Osteocyte (in vitro differentiated cells): Measurements from ENCODE around the gene METRN. TPM values are rescaled to one million over a fixed set of nuclear protein-coding genes. Genes with fewer than 3 reads are reported as not detected.

Experiments used
- DNase-seq: peaks from one replicate; pipeline ENCODE4 v3.0.0; 2021; ENCODE audit warnings: mixed read lengths; ENCODE audit not compliant: unreplicated experiment; ENCODE audit errors: extremely low spot score
- H3K27ac Mint-ChIP-seq: one replicate; pipeline ENCODE4 v1.8.0; 2021; ENCODE audit warnings: mild to moderate bottlenecking, mixed read lengths; ENCODE audit not compliant: unreplicated experiment
- H3K27me3 Mint-ChIP-seq: one replicate; pipeline ENCODE4 v1.8.0; 2021; ENCODE audit warnings: mixed read lengths; ENCODE audit not compliant: unreplicated experiment
- H3K36me3 Mint-ChIP-seq: one replicate; pipeline ENCODE4 v1.8.0; 2021; ENCODE audit warnings: mixed read lengths; ENCODE audit not compliant: unreplicated experiment
- H3K4me1 Mint-ChIP-seq: one replicate; pipeline ENCODE4 v1.8.0; 2021; ENCODE audit warnings: mixed read lengths; ENCODE audit not compliant: unreplicated experiment
- H3K4me3 Mint-ChIP-seq: one replicate; pipeline ENCODE4 v1.8.0; 2021; ENCODE audit warnings: mild to moderate bottlenecking, moderate library complexity, mixed read lengths; ENCODE audit not compliant: unreplicated experiment
- H3K9me3 Mint-ChIP-seq: one replicate; pipeline ENCODE4 v1.8.0; 2021; ENCODE audit warnings: mixed read lengths; ENCODE audit not compliant: unreplicated experiment
- long read RNA-seq: library from polyadenylated mRNA; unstranded; transcript quantifications from one replicate; pipeline ENCODE4 v2.0.0, GENCODE V29; 2021
- total RNA-seq: library from RNA; stranded (reverse); gene quantifications from 2 replicates; pipeline ENCODE4 v1.2.1, GENCODE V29; 2021
- TF ChIP-seq, protein P1 (sequence below): fragments of 200-600 bp; sonication (generic); IDR thresholded peaks from 2 replicates; pipeline ENCODE4 v1.5.0; 2021; ENCODE audit warnings: antibody characterized with exemption, mild to moderate bottlenecking, moderate library complexity

Gene METRN
- 48.2 and 49.7 TPM in 2 replicates for total RNA-seq
- long read RNA-seq, partial matches to known transcripts: 0 of 2 reads
- long read RNA-seq, other reads (novel, unspliced or antisense): 2 of 2 reads

- DNase-seq: peak; percentile 95
- Mint-ChIP-seq H3K36me3 (no peaks in the 10 kb centered on the region), H3K4me1 (peaks cover 36% of the 10 kb centered on the region), H3K27ac (peak within 1 kb of the TSS; percentile 14), H3K4me3 (peak within 1 kb of the TSS; percentile 67), H3K27me3 (no peaks in the 10 kb centered on the region), H3K9me3 (no peaks in the 10 kb centered on the region)
- TF ChIP-seq, protein P1, sequence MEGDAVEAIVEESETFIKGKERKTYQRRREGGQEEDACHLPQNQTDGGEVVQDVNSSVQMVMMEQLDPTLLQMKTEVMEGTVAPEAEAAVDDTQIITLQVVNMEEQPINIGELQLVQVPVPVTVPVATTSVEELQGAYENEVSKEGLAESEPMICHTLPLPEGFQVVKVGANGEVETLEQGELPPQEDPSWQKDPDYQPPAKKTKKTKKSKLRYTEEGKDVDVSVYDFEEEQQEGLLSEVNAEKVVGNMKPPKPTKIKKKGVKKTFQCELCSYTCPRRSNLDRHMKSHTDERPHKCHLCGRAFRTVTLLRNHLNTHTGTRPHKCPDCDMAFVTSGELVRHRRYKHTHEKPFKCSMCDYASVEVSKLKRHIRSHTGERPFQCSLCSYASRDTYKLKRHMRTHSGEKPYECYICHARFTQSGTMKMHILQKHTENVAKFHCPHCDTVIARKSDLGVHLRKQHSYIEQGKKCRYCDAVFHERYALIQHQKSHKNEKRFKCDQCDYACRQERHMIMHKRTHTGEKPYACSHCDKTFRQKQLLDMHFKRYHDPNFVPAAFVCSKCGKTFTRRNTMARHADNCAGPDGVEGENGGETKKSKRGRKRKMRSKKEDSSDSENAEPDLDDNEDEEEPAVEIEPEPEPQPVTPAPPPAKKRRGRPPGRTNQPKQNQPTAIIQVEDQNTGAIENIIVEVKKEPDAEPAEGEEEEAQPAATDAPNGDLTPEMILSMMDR: no peak
These were observed at the start of gene METRN for GRCh38 chr16:714558-715476. METRN (plus strand) TSS chr16:715118; CDS start chr16:715290, 172 bp downstream.

GRCh38 chr16:666572-666971 is 48.3 kb upstream of the METRN start:
- peaks cover 5% of the 10 kb centered on the region for H3K4me1 Mint-ChIP-seq
- H3K36me3 Mint-ChIP-seq: peaks cover 2% of the 10 kb centered on the region
- no peak overlapping the region for H3K4me3 Mint-ChIP-seq
- H3K27me3 Mint-ChIP-seq: no peaks in the 10 kb centered on the region
- no peak overlapping the region for H3K27ac Mint-ChIP-seq
- DNase-seq: no peak
- H3K9me3 Mint-ChIP-seq: no peaks in the 10 kb centered on the region
- TF ChIP-seq, protein P1: no peak

- H3K4me3 Mint-ChIP-seq: peak overlapping the region; percentile 76
- no peaks in the 10 kb centered on the region for H3K27me3 Mint-ChIP-seq
- peaks cover 5% of the 10 kb centered on the region for H3K4me1 Mint-ChIP-seq
These were observed 47.7 kb upstream of the METRN start for GRCh38 chr16:667113-667779.

GRCh38 chr16:667780-668518 is 47.0 kb upstream of the METRN start, which contains the start of gene RHOT2:
RHOT2 (plus strand) TSS chr16:668132; CDS start chr16:668200, 68 bp downstream.
- H3K9me3 Mint-ChIP-seq: no peaks in the 10 kb centered on the region
- H3K4me3 Mint-ChIP-seq: peak within 1 kb of the TSS; percentile 76
- peaks cover 4% of the 10 kb centered on the region for H3K36me3 Mint-ChIP-seq
- H3K4me1 Mint-ChIP-seq: peaks cover 5% of the 10 kb centered on the region
- H3K27me3 Mint-ChIP-seq: no peaks in the 10 kb centered on the region
- peak; percentile 98 for DNase-seq
- TF ChIP-seq, protein P1: peak; percentile 94
- peak within 1 kb of the TSS; percentile 89 for H3K27ac Mint-ChIP-seq

More at GRCh38 chr16:667113-667779, 47.7 kb upstream of the METRN start:
- no peak for DNase-seq
- peak overlapping the region; percentile 89 for H3K27ac Mint-ChIP-seq
- TF ChIP-seq, protein P1: no peak
- peaks cover 2% of the 10 kb centered on the region for H3K36me3 Mint-ChIP-seq
- no peaks in the 10 kb centered on the region for H3K9me3 Mint-ChIP-seq
